Stimulated activated CD4-positive, alpha-beta T cell treated with anti-CD3 and anti-CD28 coated beads, Interleukin-15, amount 100 ng/mL, for 48 hours (primary cell): ENCODE results near the gene IPO5.
A peak's percentile ranks its signal among the peaks of the same experiment; 100 is the strongest.
"Not testable (repeated sequence)": the region's sequence is repeated elsewhere in the genome, so short reads cannot be mapped to it uniquely, and the experiment has no call there.

Experiments used
- DNase-seq, 2 donors: peaks; one replicate each; pipeline ENCODE4 v3.0.0-alpha.2; 2020; ENCODE audit warnings: low read depth in 2 of 2

The IPO5 gene

DNA sequence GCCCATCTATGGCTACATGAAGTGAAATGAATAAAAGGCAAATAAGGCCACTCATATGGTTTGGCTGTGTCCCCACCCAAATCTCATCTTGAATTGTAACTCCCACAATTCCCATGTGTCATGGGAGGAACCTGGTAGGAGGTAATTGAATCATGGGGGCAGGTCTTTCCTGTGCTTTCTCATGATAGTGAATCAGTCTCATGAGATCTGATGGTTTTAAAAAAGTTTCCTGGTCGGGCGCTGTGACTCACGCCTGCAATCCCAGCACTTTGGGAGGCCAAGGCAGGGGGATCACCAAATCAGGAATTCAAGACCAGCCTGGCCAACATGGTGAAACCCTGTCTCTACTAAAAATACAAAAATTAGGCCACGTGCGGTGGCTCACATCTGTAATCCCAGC lies 4.2 kb upstream of the IPO5 start:
- not testable (repeated sequence) for DNase-seq

DNA sequence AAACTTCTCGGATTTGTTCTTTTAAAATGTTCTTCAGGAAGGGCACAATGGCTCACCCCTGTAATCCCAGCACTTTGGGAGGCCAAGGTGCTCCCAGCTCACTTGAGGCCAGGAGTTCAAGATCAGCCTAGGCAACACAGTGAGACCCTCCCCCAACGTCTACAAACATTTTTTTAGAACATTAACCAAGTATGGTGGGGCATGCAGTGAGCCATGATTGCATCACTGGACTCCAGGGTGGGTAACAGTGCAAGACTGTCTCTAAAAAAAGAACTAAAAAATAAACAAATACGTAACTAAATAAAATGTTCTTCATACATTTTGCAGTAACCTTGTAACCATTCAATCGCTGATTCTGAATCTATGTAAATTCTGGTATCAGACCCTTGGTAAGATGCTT lies 2.1 kb upstream of the IPO5 start:
- DNase-seq, result no peak

DNA sequence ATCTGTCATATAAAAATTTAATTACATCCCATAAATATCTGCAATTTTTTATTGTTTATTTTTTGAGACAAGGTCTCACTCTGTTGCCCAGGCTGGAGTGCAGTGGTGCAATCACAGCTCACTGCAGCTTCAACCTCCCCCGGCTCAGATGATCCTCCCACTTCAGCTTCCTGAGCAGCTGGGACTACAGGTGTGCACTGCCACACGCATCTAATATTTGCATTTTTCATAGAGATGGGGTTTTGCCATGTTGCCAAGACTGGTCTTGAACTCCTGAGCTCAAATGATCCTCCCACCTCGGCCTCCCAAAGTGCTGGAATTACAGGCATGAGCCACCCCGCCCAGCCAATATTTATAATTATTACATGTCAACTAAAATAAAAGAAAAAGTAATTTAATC lies 644 bp upstream of the IPO5 start:
- DNase-seq, result not testable (repeated sequence)

DNA sequence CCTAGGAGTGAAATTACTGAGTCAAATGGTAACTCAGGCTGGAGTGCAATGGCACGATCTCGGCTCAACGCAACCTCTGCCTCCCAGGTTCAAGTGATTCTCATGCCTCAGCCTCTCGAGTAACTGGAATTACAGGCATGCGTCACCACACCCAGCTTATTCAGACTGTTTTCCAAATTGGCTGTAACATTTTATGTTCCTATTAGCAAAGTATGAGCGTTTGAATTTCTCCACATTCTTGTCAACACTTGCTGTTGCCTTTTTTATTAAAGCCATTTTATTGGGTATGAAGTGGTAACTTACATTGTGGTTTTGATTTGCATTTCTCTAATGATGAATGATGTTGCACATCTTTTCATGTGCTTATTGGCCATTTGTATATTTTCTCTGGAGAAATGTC lies 7.9 kb downstream of the IPO5 start:
- DNase-seq, result no peak

DNA sequence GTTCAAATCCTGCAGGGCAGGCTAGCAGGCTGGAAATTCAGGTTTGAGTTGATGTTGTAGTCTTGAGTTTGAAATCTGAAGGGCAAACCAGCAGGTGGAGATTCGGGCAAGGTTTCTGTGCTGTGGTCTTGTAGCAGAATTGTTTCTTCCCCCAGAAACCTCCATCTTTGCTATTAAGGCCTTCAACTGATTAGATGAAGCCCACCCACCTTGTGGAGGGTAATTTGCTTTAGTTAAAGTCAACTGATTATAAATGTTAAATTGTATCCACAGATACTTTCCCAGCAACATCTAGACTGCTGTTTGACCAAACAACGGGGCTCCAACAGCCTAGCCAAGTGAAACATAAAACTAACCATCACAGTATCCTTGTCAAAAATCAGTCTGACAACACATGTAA lies 9.4 kb downstream of the IPO5 start:
- no peak for DNase-seq

DNA sequence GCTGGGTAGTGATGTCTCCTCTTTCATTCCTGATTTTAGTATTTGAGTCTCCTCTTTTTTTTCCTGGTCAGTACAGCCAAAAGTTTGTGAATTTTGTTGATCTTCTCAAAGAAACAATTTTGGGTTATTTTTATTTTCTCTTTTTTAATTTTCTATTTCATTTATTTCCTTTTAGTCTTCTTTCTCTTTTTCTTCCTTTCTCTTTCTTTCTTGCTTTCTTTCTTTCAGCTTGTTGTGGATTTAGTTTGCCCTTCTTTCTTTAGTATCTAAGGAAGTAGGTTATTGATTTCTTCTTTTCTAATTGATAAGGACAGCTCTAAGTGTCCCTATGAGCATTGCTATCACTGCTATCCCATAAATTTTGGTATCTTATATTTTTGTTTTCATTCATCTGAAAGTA lies 13.8 kb downstream of the IPO5 start:
- DNase-seq, result no peak

DNA sequence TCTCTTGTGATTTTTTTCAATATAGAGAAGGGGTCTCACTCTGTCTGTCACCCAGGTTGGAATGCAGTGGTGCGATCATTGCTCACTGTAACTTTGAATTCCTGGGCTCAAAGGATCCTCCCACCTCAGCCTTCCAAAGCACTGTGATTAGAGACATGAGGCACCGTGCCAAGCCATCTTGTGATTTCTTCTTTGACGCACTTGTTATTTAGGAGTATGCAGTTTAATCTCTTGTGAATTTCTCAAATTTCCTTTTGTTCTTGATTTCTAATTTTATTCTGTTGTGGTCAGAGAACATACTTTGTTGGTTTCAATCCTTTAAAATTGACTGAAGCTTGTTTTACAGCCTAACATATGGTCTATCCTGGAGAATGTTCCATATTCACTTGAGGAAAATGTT lies 14.5 kb downstream of the IPO5 start:
- no peak for DNase-seq

DNA sequence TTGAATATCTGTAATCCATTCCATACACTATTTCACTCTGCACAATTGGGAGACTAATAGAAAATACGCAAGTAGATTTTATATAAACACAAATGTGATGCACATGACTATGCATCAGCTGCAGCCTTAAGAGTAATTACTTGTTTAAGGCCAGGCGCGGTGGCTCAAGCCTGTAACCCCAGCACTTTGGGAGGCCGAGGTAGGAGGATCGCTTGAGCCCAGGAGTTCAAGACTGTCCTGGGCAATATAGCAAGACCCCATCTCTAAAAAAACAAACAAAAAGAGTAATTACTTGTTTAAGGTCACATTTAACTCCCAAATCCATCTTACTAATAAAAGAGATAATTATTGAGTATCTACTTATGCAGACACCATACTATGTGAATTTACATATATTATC lies 18.0 kb downstream of the IPO5 start:
- DNase-seq, result no peak

DNA sequence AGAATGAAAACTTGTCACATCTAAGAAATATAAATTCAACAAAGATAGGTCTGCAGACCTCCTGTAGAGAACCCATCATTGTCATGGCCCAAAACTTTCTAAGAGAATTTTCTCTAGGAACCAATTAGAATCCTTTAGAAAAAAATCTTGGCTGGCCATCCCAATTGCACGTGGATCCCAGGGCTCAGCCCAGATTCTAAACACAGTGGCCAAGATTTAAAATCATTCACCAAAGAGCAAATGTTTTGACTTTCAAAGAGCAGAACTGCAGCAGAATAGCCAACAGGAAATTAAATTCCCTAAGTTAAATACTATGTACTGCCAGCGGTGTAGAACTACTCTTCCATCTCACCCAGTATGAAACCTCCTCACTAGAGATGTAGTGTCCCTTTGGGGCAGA lies 21.3 kb downstream of the IPO5 start:
- no peak for DNase-seq

DNA sequence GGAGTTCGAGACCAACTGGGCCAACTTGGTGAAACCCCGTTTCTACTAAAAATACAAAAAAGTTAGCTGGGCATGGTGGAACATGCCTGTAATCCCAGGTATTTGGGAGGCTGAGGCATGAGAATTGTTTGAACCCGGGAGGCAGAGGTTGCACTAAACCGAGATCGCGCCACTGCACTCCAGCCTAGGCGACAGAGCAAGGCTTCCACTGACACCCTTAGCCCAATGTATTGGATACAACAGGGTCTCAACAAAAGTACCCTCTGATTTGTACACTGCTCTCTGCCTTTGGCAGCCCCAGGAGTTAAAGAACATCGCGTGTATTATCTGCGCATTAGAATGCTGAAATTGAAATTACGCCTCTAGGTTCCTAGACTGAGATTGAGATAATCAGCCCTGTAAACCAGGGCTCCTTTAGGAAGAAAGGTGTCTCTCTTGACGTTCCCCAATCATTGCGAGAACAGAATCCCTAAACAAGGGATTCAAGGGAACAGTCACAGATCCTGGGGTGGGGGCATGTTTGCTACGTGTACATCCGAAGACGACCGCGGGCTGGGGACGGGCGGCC lies 21.9 kb downstream of the IPO5 start:
- no peak for DNase-seq

DNA sequence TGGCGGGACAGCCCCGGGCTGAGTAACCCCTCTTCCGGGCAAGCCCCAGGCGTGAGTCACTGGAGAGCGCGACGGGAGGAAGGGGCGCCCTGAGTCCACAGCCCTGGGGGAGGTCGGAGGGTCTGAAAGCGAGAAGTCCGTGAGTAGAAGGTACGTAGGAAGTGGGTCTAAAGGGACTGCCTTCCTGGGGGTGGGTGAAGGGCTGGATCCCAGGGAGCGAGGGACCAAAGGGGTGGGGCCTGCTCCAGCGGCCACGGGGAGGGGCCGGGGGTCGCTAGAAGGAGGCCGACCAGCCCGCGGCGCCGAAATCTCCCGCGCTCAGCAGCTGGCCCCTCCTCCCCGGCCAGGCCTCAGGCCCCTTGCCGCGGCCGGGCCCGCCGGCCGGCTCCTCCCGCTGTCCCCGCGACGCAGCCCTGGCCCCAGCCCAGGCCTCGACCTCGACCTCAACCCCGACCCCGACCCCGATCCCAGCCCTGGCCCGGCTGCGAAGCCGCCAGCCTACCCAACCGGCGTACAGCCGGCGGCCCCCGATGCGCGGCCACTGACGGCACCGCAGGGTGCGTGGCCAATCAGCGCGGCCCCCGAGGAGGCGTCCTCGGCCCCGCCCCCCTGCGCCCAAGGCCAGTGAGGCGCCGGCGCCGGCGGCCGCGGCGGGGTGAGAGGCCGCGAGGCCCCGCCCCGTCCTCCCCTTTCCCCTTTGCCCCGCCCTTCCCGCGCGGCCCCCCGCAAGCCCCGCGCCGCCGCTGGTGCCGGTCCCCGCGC lies 22.6 kb downstream of the IPO5 start:
- peak; percentile 76 to 87 for DNase-seq

DNA sequence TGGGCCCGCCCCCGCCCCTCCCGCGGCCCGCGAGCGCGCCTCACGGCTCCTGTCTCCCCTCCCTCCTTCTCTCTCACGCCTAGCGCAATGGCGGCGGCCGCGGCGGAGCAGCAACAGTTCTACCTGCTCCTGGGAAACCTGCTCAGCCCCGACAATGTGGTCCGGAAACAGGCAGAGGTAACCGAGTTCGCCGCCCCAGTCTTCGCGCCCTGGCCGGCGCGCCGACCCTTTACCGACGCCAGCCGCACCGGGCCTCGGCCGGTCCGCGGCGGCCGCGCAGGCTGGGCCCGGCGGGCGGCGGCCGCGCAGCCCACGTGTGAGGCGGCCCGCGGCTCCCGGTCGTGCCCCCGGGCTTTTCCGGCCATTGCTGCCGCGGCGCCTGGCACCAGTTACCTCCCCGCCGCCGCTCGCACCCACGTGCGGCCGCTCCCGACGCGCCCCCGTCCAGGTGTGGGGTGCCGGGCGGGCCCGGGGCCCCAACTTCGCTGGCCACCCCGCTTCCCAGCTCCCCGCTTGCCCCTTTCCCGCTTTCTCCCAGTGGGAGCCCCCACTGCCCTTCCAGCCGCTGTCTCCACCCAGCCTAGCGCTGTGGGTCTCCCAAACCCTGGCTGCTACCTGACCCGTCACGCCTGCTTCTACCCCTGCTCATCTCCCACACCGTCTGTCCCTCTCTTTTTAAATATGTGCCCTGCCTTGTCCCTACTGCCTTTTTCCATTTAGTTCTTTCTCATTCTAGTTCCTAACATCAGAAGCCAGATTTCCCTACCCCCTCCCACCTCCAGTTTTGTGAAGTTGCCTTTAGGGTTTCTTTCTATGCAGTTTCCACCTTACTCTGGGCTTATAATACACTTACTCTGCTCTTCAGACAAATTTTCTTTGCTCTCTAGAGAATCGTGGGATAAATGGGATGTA lies 23.4 kb downstream of the IPO5 start:
- DNase-seq, result peak in 1 of 2 donors; percentile 11

DNA sequence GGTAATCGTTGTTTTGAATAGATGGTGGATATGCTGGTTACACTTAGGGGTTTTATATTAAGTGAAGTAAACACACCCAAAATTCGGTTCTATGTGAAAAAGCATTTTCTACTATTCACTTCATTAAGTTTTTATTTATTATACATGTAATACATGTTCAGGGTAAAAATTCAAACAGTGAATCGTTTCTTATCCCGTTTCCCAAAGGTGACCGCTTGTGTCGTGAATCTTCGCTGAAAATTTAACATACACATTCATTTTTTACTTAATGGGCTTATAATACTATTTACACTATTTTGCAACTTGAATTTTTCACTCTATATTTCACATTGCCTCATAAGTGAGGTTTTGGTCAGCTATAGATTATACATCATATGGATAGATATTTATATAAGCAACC lies 24.5 kb downstream of the IPO5 start:
- no peak for DNase-seq

DNA sequence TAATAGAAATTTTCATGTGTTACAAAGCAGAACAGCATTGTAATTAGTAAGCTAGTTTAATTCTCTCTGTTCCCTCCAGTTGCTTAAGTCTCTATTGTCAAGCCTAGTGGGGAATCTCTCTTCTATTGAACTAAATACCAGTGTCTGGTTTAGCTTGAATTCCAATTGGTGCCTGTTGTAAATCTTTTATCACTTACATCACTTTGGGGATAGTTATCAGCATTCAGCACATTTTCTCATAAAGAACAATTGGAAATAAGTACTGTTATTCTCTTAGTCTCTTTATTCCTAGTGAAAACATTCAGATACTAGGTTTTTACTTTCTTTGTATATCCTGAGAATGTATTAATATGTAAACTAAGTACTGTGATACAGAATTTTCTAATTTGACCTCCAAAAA lies 25.2 kb downstream of the IPO5 start:
- no peak for DNase-seq

DNA sequence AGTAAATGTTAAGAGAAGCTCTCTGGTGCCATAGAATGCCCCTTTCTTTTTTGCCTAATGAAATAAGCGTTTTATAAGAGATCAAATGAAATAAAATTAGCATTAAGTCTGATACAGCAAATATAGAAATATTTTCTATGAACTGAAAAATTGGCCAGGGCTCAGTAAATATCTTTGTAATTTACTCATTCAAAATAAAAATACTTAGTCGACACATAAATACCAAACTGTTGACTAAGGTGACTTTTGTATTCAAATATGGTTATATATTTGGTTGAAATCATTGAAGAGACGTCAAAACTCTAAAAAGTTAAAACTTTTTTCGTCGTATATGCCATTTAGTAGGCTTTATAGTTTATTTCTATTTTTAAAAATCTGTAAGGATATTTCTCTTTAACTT lies 25.6 kb downstream of the IPO5 start:
- no peak for DNase-seq

DNA sequence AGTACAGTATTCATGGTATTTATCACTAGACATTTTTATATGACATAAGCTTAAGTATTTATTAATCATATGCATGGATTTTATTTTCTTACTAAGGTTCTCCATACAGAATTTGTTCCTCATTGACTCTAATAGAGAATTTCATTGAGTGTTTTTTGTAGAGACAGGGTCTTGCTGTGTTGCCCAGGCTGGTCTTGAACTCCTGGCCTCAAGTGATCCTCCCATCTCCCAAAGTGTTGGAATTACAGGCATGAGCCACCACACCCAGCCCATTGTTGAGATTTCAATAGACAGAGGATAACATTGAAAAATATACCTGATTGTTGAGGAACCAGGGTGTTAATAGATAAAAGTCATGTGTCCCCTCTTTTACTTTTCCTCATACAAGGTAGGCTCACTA lies 26.1 kb downstream of the IPO5 start:
- no peak for DNase-seq

DNA sequence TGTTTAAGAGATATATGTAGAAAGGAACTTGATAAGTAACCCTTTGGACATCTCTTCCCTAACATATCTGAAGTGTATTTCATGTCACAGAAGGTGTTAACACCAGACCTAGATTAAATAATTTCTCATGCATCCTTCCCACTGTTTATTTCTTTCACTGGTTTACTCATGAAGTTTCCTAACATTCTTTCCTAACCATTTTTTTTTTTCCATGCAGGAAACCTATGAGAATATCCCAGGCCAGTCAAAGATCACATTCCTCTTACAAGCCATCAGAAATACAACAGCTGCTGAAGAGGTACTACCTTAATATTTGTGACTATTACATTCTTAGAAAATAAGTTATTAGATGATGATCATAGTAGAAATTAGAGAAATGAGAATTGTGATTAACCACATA lies 28.8 kb downstream of the IPO5 start:
- no peak for DNase-seq

DNA sequence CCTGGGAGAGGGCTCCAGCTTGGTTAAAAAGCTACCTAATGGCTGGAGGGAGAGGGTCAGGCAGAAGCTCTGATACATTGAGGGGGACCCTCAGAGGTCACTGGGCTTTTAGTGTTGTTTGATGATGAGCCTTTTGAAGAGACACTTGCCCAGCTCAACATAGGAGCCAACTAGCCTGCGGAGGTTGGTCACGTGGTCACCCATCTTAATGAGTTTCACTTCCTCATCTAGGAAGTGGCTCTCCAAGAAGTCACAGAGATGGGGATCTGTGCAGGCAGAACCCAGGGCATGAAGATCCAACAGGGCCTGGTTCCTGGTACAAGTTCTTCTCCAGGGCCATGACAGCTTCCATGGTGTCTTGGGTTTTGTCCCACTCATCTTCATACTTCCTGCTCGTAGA lies 33.4 kb downstream of the IPO5 start:
- no peak for DNase-seq

DNA sequence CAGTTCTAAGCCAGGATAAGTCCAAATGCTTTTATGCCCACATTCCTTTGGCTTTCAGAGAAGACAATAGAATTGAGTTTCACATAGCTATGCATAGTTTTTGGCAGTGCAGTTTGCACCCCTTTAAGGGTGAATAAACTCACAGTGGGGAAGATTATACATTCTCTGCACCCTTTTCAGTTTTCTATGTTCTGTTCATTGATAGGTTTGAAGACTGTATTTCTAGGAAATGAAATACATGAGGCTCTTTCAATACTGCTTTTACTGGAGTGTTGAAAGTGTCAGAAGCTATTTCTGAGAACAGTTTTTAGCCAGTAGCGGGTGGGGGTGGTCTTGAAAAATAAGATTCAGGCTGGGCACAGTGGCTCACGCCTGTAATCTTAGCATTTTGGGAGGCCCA lies 46.2 kb downstream of the IPO5 start:
- DNase-seq, result no peak

DNA sequence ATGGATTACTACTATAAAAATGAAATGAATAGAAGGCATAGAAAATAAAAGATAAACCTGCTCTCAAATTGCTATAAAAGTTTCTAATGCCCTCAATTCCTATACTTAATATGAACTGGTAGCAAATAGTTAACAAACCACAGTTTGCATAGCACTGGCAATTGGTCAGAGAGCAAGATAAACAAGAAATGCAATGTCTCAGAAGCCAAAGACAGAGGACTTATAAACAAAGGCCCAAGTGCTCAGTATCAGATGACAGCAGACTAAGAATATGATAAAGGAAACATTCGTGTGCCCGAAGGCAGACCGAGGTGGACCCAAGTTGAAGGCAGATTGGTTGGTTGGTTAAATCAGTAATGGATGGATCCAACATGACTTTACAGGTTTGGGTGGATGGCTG lies 50.6 kb downstream of the IPO5 start:
- no peak for DNase-seq

DNA sequence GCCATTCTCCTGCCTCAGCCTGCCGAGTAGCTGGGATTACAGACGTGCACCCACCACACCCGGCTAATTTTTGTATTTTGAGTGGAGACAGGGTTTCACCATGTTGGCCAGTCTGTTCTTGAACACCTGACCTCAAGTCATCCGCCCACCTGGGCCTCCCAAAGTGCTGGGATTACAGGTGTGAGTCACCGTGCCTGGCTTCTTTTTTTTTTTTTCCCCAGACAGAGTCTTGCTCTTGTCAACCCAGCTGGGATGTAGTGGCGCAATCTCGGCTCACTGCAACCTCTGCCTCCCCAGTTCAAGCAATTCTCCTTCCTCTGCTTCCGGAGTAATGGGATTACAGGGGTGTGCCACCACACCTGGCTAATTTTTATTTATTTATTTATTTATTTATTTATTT lies 51.5 kb downstream of the IPO5 start:
- not testable (repeated sequence) for DNase-seq

DNA sequence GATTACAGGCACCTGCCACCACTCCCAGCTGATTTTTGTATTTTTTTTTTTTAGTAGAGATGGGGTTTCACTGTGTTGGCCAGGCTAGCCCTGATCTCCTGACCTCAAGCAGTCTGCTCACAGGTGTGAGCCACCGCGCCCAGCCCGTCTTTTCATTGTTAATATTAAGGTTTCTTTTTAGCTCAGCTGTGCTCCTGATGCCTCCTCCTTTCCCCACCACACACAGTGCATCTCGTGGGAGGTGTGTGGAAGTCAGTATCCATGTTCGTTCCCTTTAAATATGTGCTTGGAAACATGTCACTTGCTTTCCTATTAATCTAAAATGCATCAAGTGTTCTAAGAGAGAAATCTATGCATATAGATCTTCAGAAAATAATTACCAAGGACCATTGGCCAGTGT lies 53.5 kb downstream of the IPO5 start:
- DNase-seq, result no peak

DNA sequence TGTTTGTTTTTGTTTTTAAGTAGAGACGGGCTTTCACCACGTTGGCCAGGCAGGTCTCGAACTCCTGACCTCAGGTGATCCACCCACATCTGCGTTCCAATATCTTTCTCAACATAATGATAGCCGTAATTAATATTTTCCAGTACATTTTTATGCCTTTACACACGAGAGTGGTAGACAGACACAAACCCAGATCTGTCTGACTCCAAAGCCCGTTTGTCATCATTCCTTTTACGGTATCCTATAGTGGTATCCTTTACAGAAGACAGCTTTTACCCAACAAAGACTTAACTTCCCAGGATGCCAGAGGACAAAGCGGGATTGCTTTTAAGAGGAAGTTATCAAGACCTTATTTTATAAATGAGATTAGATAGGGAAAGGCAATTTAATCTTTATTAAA lies 59.8 kb downstream of the IPO5 start:
- DNase-seq, result no peak
